GM15510 (cell line): ENCODE data around the gene PLD4.

Experiments used
- POLR2A ChIP-seq: IDR thresholded peaks from 3 replicates; pipeline ENCODE4 v1.6.1; 2011; ENCODE audit warnings: borderline replicate concordance; ENCODE audit not compliant: insufficient read length; ENCODE audit errors: extremely low read depth

The PLD4 gene

DNA sequence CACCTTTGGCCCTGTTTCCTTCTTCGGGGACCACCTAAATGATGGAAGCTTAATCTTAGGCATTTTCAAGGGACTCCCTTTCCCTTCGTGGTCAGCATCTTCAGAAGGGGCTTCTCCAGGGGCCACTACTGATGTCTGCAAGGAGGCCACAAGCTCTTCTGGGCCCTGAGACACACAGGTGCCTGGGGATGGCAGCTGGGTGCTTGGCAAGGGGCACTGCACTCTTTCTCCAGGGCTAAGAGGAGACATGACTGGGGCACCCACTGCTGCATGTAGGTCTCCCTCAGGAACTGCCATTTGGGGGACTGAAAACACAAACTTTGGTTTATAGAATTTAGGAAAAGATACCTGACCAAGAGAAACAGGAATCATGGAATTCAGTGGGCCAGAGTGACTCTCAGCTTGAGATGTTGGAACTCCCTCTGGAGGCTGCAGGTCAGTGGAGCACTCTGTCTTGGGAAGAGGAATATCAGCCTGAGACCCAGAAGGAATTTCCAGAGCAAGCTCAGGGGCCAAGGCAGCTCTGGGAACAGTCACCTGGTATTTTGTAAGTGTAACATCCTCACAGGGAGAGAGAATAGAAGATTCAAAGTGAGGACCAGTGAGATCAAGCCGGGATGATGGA lies 16.0 kb downstream of the PLD4 start:
- no peak for TF ChIP-seq POLR2A

DNA sequence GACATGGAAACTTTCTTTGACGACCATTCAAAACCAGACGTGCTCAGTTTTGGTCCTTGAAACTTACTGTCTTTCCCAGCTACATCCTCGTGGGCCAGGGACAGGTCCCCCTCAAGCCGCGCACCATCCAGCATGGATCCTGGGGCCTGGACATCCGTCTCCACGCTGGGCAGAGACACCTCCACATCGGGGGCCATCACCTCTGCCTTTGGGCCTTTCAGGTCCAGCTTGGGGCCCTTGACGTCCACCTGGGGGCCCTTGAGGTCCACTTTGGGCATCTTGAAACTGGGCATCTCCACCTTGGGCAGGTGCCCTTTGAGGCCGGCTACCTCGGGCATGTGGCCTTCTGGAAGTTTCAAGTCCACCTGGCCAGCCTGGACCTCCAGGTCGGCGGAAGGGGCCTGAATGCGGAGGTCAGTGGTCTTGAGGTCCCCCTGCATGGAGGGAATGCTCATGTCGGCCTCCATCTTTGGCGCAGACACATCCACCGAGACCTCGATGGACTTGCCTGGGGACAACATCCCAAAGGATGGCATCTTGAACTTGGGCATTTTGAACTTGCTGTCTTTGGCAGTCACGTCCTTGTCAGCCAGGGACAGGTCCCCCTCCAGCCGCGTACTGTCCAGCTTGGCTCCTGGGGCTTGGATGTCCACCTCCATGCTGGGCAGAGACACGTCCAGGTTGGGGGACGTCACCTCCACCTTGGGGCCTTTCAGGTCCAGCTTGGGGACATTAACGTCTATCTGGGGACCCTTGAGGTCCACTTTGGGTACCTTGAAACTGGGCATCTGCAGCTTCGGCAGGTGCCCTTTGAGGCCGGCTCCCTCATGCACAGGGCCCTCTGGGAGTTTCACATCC lies 17.1 kb downstream of the PLD4 start:
- no peak for TF ChIP-seq POLR2A

DNA sequence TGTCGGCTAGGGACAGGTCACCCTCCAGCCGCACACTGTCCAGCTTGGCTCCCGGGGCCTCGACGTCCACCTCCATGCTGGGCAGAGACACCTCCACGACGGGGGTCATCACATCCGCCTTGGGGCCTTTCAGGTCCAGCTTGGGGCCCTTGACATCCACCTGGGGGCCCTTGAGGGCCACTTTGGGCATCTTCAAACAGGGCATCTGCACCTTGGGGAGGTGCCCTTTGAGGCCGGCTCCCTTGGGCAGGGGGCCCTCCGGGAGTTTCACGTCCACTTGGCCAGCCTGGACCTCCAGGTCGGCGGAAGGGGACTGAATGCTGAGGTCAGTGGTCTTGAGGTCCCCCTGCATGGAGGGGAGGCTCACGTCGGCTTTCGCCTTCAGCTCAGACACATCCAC lies 17.9 kb downstream of the PLD4 start:
- TF ChIP-seq POLR2A, result no peak

- TF ChIP-seq POLR2A, result no peak
These were observed 24.0 kb downstream of the PLD4 start for GRCh38 chr14:104948736-104949031.

DNA sequence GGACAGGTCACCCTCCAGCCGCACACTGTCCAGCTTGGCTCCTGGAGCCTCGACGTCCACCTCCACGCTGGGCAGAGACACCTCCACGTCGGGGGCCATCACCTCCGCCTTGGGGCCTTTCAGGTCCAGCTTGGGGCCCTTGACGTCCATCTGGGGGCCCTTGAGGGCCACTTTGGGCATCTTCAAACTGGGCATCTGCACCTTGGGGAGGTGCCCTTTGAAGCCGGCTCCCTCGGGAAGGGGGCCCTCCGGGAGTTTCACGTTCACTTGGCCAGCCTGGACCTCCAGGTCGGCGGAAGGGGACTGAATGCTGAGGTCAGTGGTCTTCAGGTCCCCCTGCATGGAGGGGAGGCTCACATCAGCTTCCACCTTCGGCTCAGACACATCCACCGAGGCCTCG lies 25.3 kb downstream of the PLD4 start:
- no peak for TF ChIP-seq POLR2A

- no peak for TF ChIP-seq POLR2A
These were observed 28.4 kb downstream of the PLD4 start for GRCh38 chr14:104953097-104953496.

- TF ChIP-seq POLR2A, result no peak
These were observed 29.4 kb downstream of the PLD4 start for GRCh38 chr14:104953896-104954656.

- no peak for TF ChIP-seq POLR2A
These were observed 30.2 kb downstream of the PLD4 start for GRCh38 chr14:104954746-104955395.

DNA sequence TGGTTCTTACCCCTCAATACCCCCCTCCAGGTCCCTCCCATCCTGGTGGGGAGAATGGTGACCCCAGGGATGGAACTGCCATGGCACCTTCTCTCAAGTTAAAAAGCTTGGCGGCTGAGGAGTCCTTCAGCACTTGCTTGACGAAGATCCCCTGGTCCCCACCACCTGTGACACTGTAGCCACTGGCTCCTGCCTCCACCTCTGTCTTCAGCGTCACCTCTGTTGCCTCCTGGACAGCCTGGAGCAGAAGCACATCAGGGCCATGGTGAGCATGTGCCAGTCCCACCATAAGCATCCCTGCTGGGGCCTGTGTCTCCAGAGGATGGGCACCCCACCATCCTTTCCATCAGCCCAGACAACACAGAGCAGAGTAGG lies 30.7 kb downstream of the PLD4 start:
- no peak for TF ChIP-seq POLR2A

DNA sequence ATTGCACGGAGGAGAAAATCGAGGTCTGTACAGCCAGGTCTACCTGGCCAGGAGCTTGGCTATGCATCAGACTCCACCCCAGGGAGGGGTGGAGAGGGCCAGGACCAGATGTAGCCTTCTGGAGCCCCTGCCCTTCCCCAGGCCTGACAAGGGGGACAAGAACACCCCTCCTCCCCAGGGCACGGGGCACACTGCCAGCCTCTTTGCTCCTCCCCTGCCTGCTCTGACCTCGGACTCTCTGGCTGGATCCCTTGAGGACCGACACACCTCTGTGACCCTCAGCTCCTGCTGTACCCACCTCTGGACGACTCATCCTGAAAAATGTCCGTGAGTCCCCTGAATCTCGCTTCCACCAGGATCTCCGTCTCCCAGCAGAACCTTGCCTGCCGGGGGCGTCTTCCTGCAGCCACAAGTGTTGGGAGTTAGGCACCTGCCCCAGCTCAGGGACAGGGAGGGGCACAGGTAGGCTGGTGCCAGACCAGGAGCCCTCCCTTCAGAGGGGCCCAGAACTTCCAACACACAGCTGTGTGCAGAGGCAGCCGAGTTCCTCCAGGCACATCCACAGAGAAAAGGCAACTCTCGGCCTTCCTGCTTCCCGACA lies 31.7 kb downstream of the PLD4 start:
- no peak for TF ChIP-seq POLR2A

DNA sequence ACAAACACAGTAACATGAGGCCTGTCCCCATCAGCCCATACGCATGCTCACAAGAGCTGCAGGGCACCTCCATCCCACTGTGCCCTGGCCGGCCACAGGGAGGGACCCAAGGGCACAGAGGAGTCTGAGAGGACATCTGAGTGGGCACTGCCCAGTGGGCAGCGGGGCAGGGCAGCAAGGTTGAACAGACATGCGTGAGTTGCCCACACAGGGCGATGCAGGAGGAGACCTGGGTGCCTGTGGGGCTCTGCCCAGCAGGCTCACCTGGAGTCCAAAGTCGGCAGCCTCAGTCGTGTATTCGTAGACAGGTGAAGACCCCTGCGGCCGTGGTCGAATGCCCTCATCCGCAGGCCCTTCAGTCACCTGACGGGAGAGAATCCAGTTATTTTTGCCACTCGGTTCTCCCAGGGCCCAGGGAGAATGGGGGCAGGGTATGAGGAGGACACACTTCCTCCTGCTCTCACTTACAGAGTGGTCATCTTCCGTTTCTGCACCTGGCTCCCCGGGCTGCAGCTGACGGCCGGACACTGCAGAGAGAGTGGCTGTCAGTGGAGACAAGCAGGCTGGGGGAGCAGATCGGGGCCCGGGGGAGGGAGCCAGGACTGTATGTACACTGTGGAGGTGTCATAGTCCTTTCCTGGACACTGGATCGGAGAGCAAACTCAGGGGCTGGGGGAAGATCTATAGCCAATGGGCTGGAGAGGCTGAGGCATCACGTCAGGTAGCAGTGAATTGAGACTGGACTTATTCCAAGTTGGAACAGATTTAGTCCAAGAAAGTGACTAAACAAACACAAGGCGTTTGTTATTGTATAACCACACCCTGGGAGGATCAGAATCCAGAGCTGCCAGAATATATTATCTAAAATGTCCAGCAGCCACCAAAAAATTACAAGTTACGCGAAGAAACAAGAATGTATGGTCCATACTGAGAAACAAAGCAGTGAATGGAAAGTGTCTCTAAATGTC lies 32.8 kb downstream of the PLD4 start:
- no peak for TF ChIP-seq POLR2A

DNA sequence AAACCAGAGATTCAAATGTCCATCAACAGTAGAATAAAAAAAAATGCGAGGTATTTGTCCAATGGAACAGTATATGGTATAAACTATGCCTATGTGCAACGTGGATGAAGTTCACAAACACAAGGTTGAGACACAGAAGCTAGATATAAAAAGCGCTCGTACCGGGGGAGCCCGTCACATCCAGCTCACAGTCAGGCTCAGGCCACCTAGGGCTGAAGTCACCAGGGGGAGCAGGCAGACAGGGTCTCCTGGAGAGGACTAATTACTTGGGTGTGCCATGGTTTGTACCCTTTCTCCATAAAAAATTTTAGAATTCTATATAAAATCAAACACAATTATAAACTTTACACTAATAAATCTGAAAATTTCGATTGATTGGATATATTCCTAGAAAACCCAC lies 39.9 kb downstream of the PLD4 start:
- TF ChIP-seq POLR2A, result no peak

- no peak for TF ChIP-seq POLR2A
These were observed 41.0 kb downstream of the PLD4 start for GRCh38 chr14:104965561-104966231.
